Tibial nerve (tissue), 3 donors: ENCODE data around the gene TNKS1BP1.

Source experiments
- POLR2A ChIP-seq, 2 donors: fragments of 450-650 bp; IDR thresholded peaks; one replicate each; pipeline ENCODE4 v1.6.1; 2017; ENCODE audit warnings: antibody characterized with exemption in 2 of 2, mild to moderate bottlenecking in 2 of 2, moderate library complexity in 2 of 2
- TF ChIP-seq, protein P1 (sequence below), 5 experiments: fragments of 200-600 bp in 3 of 5; fragments of 450-650 bp in 2 of 5; sonication (generic) in 3 of 5; IDR thresholded peaks; one replicate each; pipeline ENCODE4 v1.5.1; 2016 to 2019; ENCODE audit warnings: antibody characterized with exemption in 5 of 5, mild to moderate bottlenecking in 3 of 5, moderate library complexity in 2 of 5

DNA sequence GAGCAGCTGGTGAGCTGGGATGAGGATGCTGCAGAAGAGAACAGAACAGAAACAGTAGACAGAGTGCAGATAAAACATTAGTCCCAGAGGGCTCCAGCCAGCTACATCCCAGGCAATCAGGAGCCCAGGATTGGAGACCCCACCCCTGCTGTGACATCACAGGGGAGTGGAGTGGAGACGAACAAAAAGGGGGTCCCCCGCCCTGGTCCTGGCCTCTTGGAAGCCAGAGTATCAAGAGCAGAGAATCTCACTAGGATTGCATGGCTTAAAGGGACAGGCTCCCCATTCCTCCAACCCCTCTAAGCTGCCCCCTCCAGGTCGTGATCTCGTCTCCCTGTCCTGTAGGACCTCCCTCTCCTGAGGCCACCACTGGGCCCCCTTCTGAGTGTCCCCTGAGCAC, 13.4 kb upstream of the TNKS1BP1 start, which contains the start of gene P2RX3:
- no peak for TF ChIP-seq POLR2A (IDR thresholded peaks at IDR 0.05)
- TF ChIP-seq, protein P1, sequence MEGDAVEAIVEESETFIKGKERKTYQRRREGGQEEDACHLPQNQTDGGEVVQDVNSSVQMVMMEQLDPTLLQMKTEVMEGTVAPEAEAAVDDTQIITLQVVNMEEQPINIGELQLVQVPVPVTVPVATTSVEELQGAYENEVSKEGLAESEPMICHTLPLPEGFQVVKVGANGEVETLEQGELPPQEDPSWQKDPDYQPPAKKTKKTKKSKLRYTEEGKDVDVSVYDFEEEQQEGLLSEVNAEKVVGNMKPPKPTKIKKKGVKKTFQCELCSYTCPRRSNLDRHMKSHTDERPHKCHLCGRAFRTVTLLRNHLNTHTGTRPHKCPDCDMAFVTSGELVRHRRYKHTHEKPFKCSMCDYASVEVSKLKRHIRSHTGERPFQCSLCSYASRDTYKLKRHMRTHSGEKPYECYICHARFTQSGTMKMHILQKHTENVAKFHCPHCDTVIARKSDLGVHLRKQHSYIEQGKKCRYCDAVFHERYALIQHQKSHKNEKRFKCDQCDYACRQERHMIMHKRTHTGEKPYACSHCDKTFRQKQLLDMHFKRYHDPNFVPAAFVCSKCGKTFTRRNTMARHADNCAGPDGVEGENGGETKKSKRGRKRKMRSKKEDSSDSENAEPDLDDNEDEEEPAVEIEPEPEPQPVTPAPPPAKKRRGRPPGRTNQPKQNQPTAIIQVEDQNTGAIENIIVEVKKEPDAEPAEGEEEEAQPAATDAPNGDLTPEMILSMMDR (IDR thresholded peaks at IDR 0.05): no peak
